ENCODE results near the gene FYB2.

- TF ChIP-seq CTCF (IDR thresholded peaks at IDR 0.05; ENCODE audit: insufficient read depth, low read length, poor library complexity, severe bottlenecking) (no peak), EZH2phosphoT487 (conservative IDR thresholded peaks at IDR 0.05; ENCODE audit: low read length) (no peak)
Observed at GRCh38 chr1:56850922-56851321, 31.7 kb upstream of the FYB2 start.

Data from SU-DHL-6 (cell line).